DND-41 (cell line): ENCODE measurements around the gene THBS3.
"Not testable (repeated sequence)": the region's sequence is repeated elsewhere in the genome, so short reads cannot be mapped to it uniquely, and the experiment has no call there.

Experiments
- ATAC-seq: fragments of 200-7000 bp; cut with Tn5 transposase; 3 replicates; pipeline ENCODE4 v1.9.1; 2021; ENCODE audit warnings: low read depth; ENCODE audit not compliant: insufficient read depth
- DNase-seq: peaks from one replicate; pipeline ENCODE4 v3.0.0-alpha.2; 2020
- H2AFZ ChIP-seq: 2 replicates; pipeline ENCODE4 v1.6.0; 2012; ENCODE audit warnings: low read depth, low read length
- H3K27ac ChIP-seq: 2 replicates; pipeline ENCODE4 v1.5.1; 2012; ENCODE audit warnings: low read length, inconsistent platforms
- H3K27me3 ChIP-seq: fragments of 200-600 bp; sonication (generic); 2 replicates; pipeline ENCODE4 v1.6.0; 2012; ENCODE audit warnings: low read length, mild to moderate bottlenecking, inconsistent platforms; ENCODE audit not compliant: insufficient read depth, poor library complexity
- H3K36me3 ChIP-seq: 2 replicates; pipeline ENCODE4 v1.5.1; 2012; ENCODE audit warnings: low read length, inconsistent platforms; ENCODE audit not compliant: insufficient read depth
- H3K4me1 ChIP-seq: 2 replicates; pipeline ENCODE4 v1.5.1; 2012; ENCODE audit warnings: mild to moderate bottlenecking, low read length; ENCODE audit not compliant: insufficient read depth
- H3K4me2 ChIP-seq: 2 replicates; pipeline ENCODE4 v1.6.0; 2012; ENCODE audit warnings: mild to moderate bottlenecking, moderate library complexity, low read length, inconsistent platforms; ENCODE audit not compliant: insufficient read depth
- H3K4me3 ChIP-seq, 2 experiments: fragments of 200-600 bp in 1 of 2; shearing (Covaris generic) in 1 of 2; 2 replicates each; pipeline ENCODE4 v1.5.1; 2012 to 2016; ENCODE audit warnings: inconsistent platforms in 2 of 2, low read length in 2 of 2, mild to moderate bottlenecking in 2 of 2, low read depth in 1 of 2, moderate library complexity in 1 of 2
- H3K79me2 ChIP-seq: 2 replicates; pipeline ENCODE4 v1.6.0; 2012; ENCODE audit warnings: low read length, inconsistent platforms; ENCODE audit not compliant: insufficient read depth
- H3K9ac ChIP-seq: 2 replicates; pipeline ENCODE4 v1.6.0; 2012; ENCODE audit warnings: low read depth, mild to moderate bottlenecking, inconsistent platforms, low read length, moderate library complexity
- H3K9me3 ChIP-seq: 2 replicates; pipeline ENCODE4 v1.5.1; 2012; ENCODE audit warnings: low read length, moderate library complexity, mild to moderate bottlenecking, inconsistent platforms; ENCODE audit not compliant: insufficient read depth, severe bottlenecking
- H4K20me1 ChIP-seq: 2 replicates; pipeline ENCODE4 v1.6.0; 2012; ENCODE audit warnings: low read length; ENCODE audit not compliant: insufficient read depth
- EZH2 ChIP-seq: IDR thresholded peaks from 3 replicates; pipeline ENCODE4 v1.6.1; 2012; ENCODE audit warnings: borderline replicate concordance, low read depth, mild to moderate bottlenecking, moderate library complexity, low read length, inconsistent platforms; ENCODE audit not compliant: severe bottlenecking
- TF ChIP-seq, protein P1 (sequence below): IDR thresholded peaks from 2 replicates; pipeline ENCODE4 v1.5.1; 2012; ENCODE audit warnings: borderline replicate concordance, low read length, moderate library complexity, mild to moderate bottlenecking; ENCODE audit not compliant: poor library complexity, severe bottlenecking; ENCODE audit errors: extremely low read depth

Gene THBS3

DNA sequence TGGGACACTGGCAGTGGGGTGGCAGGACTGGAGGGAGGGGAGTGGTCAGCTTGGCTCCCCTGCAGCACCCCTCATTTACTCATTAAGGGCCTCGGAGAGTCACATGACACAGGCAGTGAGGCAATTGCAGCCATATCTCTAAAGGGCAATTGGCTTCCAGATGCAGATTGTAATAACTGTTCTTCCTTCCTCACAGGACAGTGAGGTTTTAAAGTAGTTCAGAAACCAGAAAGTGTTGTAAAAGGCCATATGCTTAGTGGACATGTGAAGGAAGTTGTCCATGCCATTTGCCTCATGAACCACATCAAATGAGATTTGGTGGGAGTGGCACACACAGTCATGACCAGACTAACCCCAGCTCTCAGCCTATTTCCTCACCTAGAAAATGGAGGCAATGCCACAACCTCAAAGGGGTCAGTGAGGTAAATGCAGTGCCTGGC is 11.9 kb upstream of the THBS3 start:
- H3K4me3 ChIP-seq, result no peak overlapping the region
- H3K4me1 ChIP-seq, result peaks cover 11% of the 10 kb centered on the region; the same call in 1 of the 2 replicates
- no peak overlapping the region for H3K4me2 ChIP-seq
- DNase-seq (peak; percentile 24), ATAC-seq (no peak; the same call in 2 of the 3 replicates)
- H3K27ac ChIP-seq, result peak overlapping the region; percentile 16; the same call in 1 of the 2 replicates
- TF ChIP-seq, protein P1, sequence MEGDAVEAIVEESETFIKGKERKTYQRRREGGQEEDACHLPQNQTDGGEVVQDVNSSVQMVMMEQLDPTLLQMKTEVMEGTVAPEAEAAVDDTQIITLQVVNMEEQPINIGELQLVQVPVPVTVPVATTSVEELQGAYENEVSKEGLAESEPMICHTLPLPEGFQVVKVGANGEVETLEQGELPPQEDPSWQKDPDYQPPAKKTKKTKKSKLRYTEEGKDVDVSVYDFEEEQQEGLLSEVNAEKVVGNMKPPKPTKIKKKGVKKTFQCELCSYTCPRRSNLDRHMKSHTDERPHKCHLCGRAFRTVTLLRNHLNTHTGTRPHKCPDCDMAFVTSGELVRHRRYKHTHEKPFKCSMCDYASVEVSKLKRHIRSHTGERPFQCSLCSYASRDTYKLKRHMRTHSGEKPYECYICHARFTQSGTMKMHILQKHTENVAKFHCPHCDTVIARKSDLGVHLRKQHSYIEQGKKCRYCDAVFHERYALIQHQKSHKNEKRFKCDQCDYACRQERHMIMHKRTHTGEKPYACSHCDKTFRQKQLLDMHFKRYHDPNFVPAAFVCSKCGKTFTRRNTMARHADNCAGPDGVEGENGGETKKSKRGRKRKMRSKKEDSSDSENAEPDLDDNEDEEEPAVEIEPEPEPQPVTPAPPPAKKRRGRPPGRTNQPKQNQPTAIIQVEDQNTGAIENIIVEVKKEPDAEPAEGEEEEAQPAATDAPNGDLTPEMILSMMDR, result no peak
- no peak for TF ChIP-seq EZH2
- H3K27me3 ChIP-seq, result no peaks in the 10 kb centered on the region
- no peaks in the 10 kb centered on the region for H3K9me3 ChIP-seq
- H3K36me3 ChIP-seq, result peaks cover 37% of the 10 kb centered on the region
- no peaks in the 10 kb centered on the region for H4K20me1 ChIP-seq
- no peak overlapping the region for H3K9ac ChIP-seq
- peaks cover 7% of the 10 kb centered on the region; the same call in 1 of the 2 replicates for H3K79me2 ChIP-seq
- 0 out of 2 replicates have a peak overlapping the region, but pooled peaks have one; percentile 37 for H2AFZ ChIP-seq

DNA sequence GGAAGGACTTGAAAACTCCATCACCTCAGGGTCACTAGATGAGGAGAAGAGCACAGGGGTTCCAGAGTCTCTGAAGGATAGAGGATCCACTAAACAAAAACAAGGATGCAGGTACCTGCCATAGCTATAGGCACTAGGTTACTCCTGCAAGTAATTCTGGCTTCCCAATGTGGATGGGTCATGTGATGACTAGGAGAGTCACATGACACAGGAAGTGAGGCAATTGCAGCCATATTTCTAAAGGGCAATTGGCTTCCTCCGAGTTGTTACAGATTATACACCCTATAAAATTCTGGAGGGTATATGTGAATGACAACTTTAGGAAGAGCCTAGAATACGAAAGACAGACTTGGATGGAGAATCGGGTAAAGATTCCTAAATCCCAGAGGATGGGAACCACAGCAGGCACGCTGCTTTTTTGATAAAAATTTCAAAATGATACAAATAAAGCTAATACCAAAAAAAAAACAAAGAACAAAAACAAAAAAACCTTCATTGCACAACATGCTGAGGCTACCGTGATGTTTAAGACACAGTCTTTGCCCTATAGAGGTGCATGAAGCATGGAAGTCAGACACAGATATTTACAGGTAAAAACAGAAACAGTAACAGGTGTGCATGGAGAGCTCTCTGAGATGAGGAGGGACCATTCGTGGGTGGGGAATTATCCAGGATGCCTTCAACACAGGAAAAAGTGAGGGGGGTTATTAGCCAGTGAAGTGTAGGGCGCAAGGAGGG is 11.3 kb upstream of the THBS3 start:
- no peaks in the 10 kb centered on the region for H3K27me3 ChIP-seq
- ATAC-seq, result no peak
- H4K20me1 ChIP-seq, result no peaks in the 10 kb centered on the region
- H3K4me2 ChIP-seq, result no peak overlapping the region
- peaks cover 11% of the 10 kb centered on the region; the same call in 1 of the 2 replicates for H3K4me1 ChIP-seq
- H3K27ac ChIP-seq, result peak overlapping the region; percentile 16; the same call in 1 of the 2 replicates
- no peak for TF ChIP-seq EZH2
- TF ChIP-seq, protein P1, result no peak
- peaks cover 31% of the 10 kb centered on the region for H3K36me3 ChIP-seq
- peak overlapping the region; percentile 51 for H2AFZ ChIP-seq
- no peaks in the 10 kb centered on the region for H3K9me3 ChIP-seq
- peak; percentile 47 for DNase-seq
- H3K9ac ChIP-seq, result no peak overlapping the region
- H3K79me2 ChIP-seq, result peaks cover 3% of the 10 kb centered on the region; the same call in 1 of the 2 replicates
- no peak overlapping the region for H3K4me3 ChIP-seq

DNA sequence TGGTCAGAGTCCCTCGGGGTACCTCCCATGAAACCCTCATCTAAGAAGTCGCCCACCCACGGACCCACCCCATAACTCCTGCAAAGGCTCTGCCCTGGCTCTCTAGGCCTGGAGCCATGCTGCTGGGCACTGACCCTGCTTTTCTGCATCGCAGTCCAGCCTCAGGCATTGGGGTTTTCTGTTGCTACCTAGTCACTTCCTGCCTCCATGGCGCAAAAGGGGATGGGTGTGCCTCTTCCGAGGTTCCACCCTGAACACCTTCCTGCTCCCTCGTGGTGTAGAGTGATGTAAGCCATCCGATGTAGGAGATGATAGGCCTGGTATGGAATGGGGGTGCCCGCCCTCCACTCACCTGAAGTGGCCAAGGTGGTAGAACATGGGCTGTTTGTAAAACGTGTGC is 7.0 kb upstream of the THBS3 start:
- not testable (repeated sequence) for H3K4me2 ChIP-seq, DNase-seq, H3K27me3 ChIP-seq, H3K4me3 ChIP-seq, ATAC-seq, H2AFZ ChIP-seq, H3K27ac ChIP-seq, H3K9ac ChIP-seq, H4K20me1 ChIP-seq, H3K9me3 ChIP-seq
- Histone ChIP-seq H3K36me3 (peaks cover 36% of the 10 kb centered on the region), H3K4me1 (peaks cover 21% of the 10 kb centered on the region), H3K79me2 (peaks cover 11% of the 10 kb centered on the region)

DNA sequence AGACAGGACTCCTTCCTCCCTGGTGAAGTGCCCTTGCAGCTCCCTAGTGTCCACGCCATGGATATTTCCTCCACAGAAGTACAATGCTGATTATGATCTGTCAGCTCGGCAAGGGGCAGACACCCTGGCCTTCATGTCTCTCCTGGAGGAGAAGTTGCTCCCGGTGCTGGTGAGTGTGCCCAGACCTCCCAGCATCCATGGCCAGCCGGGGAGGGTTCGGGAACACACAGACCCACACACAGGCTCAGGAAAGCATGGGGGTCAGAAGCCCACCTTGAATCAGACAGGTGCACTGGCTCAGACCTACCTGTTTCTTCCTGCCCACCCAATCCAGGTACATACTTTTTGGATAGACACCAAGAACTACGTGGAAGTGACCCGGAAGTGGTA is 4.3 kb upstream of the THBS3 start:
- Histone ChIP-seq H3K4me1 (peaks cover 28% of the 10 kb centered on the region), H3K36me3 (peaks cover 30% of the 10 kb centered on the region), H3K79me2 (peaks cover 17% of the 10 kb centered on the region)
- not testable (repeated sequence) for ATAC-seq, H3K4me3 ChIP-seq, H3K9me3 ChIP-seq, H3K27me3 ChIP-seq, DNase-seq, H3K4me2 ChIP-seq, H4K20me1 ChIP-seq, H3K27ac ChIP-seq, H3K9ac ChIP-seq, H2AFZ ChIP-seq

DNA sequence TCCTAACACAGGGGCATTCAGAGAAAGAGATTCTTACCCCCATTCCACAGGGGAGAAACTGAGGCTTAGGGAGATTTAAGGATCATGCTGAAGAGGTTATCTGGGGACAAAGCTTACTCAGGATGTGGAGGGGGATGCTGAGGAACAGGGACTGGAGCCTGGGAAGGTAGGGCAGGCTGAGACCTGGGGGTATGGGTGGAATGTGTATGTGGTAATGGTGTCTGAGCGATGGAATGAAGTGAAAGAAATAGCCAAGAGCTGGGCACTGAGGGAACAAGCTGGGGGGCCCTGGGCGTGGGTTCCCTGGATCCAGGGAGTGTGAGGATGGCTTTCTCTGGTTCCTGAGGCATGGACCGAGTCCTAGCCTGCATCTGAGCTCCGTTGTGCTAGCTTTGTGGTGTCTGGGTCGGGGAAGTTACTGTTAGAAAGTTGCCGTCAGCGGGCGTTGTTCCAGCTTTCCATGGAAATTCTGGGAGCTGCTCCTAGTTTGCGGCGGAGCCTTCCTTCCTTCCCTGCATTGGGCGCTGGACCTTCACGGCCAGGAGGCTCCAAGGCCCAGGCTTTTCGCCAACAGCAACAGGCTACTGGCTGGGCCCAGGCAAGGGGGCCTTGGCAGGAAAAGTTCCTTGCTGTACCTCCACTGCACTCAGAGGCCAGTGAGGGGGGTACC is 3.8 kb upstream of the THBS3 start:
- DNase-seq, ATAC-seq: not testable (repeated sequence)
- H3K4me1 ChIP-seq, result peaks cover 33% of the 10 kb centered on the region

More for the DNA sequence above, 3.8 kb upstream of the THBS3 start:
- H2AFZ ChIP-seq, H3K27me3 ChIP-seq, H3K9ac ChIP-seq, H3K9me3 ChIP-seq, H3K4me2 ChIP-seq, H3K27ac ChIP-seq, H3K4me3 ChIP-seq, H4K20me1 ChIP-seq: not testable (repeated sequence)
- peaks cover 17% of the 10 kb centered on the region for H3K79me2 ChIP-seq
- peaks cover 27% of the 10 kb centered on the region for H3K36me3 ChIP-seq
